ENCODE results near the gene SLC16A7.

SLC16A7 gene

GRCh38 chr12:59672273-59672672 lies 76.4 kb downstream of the SLC16A7 start:
- no peak for DNase-seq

- DNase-seq, result no peak
Observed at GRCh38 chr12:59675461-59675860, 79.6 kb downstream of the SLC16A7 start.

GRCh38 chr12:59677857-59678256 lies 82.0 kb downstream of the SLC16A7 start:
- no peak for DNase-seq

DNA sequence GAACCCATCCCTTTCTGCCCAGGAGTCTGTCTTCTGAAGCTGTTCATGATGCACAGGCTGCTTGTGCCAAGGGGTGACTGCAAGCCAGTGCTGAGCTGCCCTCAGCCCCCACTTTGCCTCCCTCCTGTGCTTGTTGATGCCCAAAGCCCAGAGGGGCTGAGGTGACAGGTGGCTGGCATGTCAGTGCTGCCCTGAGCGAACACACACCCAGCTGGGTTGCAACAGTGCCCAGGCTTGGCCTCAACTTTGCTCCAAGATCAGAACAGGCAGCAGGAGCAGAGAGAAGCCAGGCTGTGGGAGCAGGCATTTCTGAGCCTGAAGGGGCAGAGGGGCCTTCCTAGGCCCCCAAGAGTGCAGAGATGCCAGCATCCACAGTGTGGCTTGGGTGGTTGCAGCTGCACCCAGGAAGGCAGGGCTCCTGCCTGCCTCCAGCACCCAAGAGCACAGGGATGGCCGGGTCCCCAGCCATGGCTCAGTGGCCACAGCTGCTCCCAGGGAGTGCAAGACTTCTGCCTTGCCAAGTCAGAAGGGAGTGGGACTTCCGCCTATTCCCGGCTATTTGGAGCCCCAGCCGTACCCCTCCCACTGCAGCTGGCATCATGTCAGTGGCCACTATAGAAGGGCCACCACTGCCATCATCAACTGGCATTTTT lies 83.1 kb downstream of the SLC16A7 start:
- DNase-seq, result no peak

DNA sequence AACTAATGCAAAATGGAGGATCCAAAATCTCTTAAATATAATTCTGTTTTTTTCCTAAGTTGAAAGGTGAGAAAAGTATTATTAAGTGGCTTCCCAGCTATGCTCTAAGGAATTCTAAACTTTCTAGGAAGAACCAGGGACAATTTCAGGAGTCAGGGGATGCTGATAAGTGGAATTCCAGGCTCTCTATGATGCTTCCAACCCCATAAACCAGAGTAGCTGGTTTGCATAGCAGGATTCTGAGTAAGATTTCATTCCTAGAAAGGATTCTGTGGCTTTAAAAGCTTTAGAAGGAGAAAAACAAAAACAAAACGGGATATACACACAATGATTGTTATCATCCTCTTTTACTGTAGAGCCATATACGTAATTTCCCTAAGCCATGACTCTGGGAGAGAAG lies 93.9 kb downstream of the SLC16A7 start:
- DNase-seq, result no peak

- no peak for DNase-seq
Observed at GRCh38 chr12:59695379-59695778, 99.5 kb downstream of the SLC16A7 start.

- DNase-seq, result no peak
Observed at GRCh38 chr12:59698600-59698999, 102.8 kb downstream of the SLC16A7 start.

GRCh38 chr12:59699421-59700152 lies 103.8 kb downstream of the SLC16A7 start:
- DNase-seq, result no peak

- no peak for DNase-seq
Observed at GRCh38 chr12:59700153-59700450, 104.3 kb downstream of the SLC16A7 start.

DNA sequence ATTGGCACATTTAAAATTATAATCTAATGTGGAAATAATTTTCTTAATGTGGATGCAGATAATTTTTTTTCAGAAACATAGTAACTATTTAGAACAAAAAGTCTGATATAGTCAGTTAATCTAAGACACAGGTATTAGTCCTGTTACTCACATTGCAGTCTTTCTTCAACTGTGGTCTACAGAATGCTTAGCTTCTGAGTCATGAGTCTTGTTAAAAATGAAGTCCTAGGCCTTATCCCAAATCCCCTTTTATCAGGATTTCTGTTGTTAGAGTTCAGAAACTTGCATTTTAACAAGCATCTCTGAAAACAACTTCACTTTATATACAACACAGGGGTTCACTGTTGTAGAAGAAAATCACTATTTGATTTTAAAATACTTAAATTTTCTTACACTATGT lies 112.2 kb downstream of the SLC16A7 start:
- no peak for DNase-seq

DNA sequence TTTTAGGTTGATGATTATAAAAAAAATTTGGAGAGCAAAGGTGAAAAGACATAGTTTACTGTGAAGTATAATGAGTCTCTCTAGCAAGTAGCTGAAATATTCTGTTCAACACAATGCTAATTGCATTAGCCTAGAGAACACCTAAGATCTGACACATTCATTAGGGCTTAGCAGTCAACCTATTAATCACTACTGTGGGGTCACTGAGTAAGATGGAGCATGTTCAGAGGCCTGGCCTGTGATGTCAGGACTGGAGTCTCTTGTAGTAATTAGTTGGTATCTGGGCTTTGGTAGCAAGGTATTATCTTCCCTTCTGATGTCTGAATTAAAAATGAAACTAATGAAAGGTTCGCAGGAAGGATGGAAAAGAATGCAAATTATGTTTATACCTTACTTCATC lies 112.7 kb downstream of the SLC16A7 start:
- no peak for DNase-seq

DNA sequence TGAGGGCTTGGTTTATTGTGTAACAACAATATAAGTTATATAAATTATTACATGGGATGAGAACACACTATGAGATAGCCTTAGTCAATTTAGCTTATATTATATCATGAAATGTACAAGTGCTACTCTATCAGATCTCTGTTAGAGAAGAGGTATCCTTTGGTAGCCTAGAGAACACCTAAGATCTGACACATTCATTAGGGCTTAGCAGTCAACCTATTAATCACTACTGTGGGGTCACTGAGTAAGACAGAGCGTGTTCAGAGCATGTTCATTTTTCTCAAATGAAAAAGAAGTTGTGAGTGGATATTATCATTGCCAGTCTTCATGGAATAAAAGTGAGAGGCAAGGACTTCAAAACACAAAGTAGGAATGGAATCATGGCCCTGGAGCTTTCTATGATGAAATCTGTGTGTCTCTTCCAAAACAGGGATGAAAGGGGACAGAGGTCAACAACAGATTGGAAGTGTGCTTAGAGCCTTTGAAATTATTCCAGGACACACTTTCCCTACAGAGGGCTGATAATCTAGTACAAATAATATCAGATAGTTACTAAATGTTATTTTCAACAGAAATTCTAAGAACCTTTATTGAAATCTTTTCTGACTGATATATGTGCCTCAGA lies 114.3 kb downstream of the SLC16A7 start:
- no peak for DNase-seq

DNA sequence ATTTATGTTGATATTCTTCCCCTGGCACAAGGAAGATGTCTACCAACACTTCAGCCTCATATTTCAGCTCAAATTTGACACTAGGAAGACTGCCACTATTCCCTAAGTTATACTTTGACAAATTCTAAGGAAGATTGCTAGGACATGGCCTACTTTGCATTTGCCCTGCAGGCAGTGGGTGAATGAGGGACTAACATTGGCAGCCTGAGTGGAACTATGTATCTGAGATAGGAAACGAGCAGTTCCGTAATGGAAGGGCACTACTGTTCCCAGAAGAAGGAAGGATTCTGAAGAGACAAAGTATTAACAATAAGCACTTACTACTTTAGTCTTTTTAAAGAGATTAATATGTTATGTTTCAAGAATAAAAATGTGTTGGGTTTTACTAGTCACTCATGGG lies 115.1 kb downstream of the SLC16A7 start:
- no peak for DNase-seq

GRCh38 chr12:59715434-59715833 lies 119.6 kb downstream of the SLC16A7 start:
- no peak for DNase-seq

DNA sequence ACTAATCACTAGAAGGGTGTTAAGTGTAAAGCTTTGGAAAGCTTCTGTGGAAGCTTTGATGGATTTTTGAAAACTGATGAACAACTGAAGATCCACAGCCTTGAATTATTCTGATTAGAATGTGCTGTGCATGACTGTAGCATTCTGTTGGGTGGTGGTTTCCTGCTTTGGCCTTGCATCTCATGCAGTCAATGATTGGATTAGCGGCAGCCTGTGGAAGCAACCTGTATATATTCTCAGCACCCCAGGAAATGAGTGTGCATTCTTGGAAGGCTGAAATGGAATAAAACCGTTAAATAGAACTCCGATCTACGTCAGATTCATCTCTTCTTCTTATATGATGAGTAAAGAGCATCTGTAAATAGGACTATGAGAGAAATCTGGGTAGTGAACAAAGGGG lies 120.2 kb downstream of the SLC16A7 start:
- DNase-seq, result no peak

DNA sequence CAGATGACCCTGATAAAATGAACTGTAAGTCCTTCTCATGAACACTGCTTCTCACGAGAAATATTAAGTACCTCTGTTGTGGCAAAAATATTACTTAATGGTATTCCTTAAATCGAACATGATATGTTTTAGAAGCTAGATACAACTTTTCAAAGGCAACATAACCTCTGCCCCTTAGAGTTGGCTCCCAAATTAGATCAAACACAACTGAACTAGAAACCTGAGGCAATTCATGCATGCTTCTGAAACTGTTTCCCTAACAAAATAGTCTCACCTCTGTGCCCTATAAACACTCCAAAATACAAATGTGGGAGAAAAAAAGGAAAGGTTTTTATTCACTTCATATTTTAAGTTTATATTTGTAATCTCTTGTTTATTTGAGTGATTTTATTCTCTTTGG lies 121.6 kb downstream of the SLC16A7 start:
- DNase-seq, result no peak

DNA sequence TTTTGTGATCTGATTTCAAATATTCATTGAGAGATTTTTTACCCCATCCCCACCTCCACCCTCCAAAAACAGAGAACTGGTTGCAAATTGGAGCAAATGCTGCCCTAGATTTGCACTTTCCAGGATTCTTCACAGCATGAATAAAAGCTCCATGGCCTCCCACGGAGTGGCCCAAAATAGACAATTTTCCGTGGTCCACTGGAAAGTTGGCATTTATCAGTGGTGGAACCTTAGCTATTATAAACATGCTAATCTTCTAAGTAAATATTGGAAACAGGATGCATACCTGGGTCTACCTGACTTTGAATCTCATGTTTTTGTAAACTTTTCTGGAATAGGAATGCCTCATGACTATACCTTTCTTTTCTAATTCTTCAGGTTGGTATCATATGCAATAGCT lies 123.9 kb downstream of the SLC16A7 start:
- no peak for DNase-seq

DNA sequence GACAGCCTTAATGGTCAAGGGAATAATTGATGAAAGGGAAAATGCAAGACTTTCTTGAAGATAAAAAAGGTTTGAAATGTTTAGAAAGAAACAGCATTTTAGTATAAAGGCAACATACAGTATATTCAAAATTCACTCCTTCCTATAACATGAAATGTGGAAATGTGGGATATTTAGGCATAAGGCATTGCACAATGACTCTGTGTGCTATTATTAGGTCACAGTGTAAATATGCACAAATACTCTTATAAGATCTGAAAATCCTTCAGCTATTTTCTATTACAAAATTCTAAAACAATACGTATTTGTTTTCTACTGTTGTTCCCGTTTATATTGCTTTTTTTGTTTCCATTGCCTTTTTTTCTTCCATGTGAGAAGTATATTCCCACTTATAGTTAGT lies 127.7 kb downstream of the SLC16A7 start:
- DNase-seq, result no peak

- no peak for DNase-seq
Observed at GRCh38 chr12:59724011-59724695, 128.3 kb downstream of the SLC16A7 start.

DNA sequence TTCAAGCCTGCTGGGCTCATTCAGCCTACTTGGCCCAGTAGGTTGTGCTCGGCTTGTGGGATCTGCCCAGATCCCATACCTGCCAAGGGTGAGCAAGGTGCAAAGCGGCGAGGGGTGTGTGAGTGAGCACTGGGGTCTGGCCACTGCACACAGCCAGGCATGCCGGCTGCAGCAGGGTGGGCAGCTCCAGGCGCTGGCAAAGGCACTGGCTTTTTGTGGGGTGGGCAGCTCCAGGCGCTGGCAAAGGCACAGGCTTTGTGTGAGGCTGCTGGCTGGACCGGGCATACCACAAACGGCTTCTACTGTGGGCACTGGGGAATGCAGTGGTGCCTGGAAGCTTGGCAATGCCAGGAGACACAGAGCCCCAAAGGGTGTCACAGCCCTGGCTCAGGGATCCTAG lies 137.4 kb downstream of the SLC16A7 start:
- no peak for DNase-seq

GRCh38 chr12:59734371-59734770 lies 138.5 kb downstream of the SLC16A7 start:
- no peak for DNase-seq

- DNase-seq, result no peak
Observed at GRCh38 chr12:59735231-59735630, 139.4 kb downstream of the SLC16A7 start.

DNA sequence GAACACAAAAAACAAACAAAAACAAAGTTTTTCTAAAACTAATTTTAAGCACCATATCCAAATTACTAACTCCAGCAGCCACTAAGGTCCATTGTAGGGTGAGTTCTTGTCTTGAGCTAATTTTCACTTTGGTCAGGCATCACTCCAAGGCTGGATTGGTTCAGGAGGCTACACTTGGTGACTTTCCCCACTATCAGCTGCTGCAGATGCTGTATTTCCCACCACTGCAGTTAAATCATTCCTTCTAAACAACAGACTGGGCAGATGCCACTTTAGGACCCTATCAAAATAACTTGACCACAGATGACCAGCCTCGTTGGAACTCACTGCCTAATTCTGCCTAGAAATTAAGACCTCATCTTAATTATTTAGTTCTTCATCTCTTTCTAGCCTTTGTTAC lies 140.5 kb downstream of the SLC16A7 start:
- DNase-seq, result no peak

GRCh38 chr12:59736786-59737185 lies 141.0 kb downstream of the SLC16A7 start:
- DNase-seq, result no peak
